Breast epithelium (tissue), 4 donors: ENCODE measurements around the gene HES7. TPM values are rescaled to one million over a fixed set of nuclear protein-coding genes. Genes with fewer than 3 reads are reported as not detected.

Experiments used
- DNase-seq, 2 donors: peaks; one replicate each; pipeline ENCODE4 v3.0.0-alpha.2; 2019; ENCODE audit warnings: low spot score in 2 of 2
- H3K27ac ChIP-seq, 2 donors: fragments of 200-600 bp; sonication (generic) in 1 of 2; one replicate each; pipeline ENCODE4 v1.5.1; 2016 to 2019; ENCODE audit warnings: mild to moderate bottlenecking in 1 of 2
- H3K27me3 ChIP-seq, 2 donors: fragments of 200-600 bp; sonication (generic) in 1 of 2; one replicate each; pipeline versions ENCODE4 v1.5.1 to v1.6.0; 2017 to 2019; ENCODE audit warnings: control low read depth in 1 of 2, mild to moderate bottlenecking in 1 of 2
- H3K36me3 ChIP-seq: fragments of 200-600 bp; one replicate; pipeline ENCODE4 v1.5.1; 2019
- H3K4me1 ChIP-seq, 2 donors: fragments of 200-600 bp; sonication (generic); one replicate each; pipeline ENCODE4 v1.5.1; 2016 to 2019; ENCODE audit warnings: control low read depth in 1 of 2
- H3K4me3 ChIP-seq, 3 donors: fragments of 200-600 bp; sonication (generic); 1 replicate in 2 of 3; 2 replicates in 1 of 3; pipeline ENCODE4 v1.5.1; 2016 to 2019; ENCODE audit warnings: mild to moderate bottlenecking in 3 of 3, moderate library complexity in 2 of 3
- H3K9me3 ChIP-seq, 2 donors: fragments of 200-600 bp; sonication (generic) in 1 of 2; one replicate each; pipeline ENCODE4 v1.5.1; 2016 to 2019; ENCODE audit warnings: control low read depth in 1 of 2
- CTCF ChIP-seq, 3 donors: fragments of 450-650 bp; IDR thresholded peaks; one replicate each; pipeline ENCODE4 v1.5.1; 2016 to 2017; ENCODE audit warnings: antibody characterized with exemption in 3 of 3, mild to moderate bottlenecking in 3 of 3, moderate library complexity in 3 of 3
- POLR2A ChIP-seq: fragments of 450-650 bp; IDR thresholded peaks from one replicate; pipeline ENCODE4 v1.6.1; 2016; ENCODE audit warnings: antibody characterized with exemption, mild to moderate bottlenecking, moderate library complexity
- POLR2AphosphoS5 ChIP-seq, 3 donors: sonication (generic); formaldehyde crosslinking; IDR thresholded peaks; one replicate each; pipeline ENCODE4 v1.6.1; 2017; ENCODE audit warnings: antibody characterized with exemption in 3 of 3
- intact Hi-C: fragments of 100-400 bp; cut with DNase I; formaldehyde crosslinking; loops from one replicate; pipeline ENCODE4 v1.15.1; 2023; ENCODE audit warnings: low total_unique reads
- total RNA-seq, 3 donors: library from RNA; depleted of rRNA; stranded (reverse); fragments of >200 nt; gene quantifications; one replicate each; pipeline ENCODE4 v1.1.0, GENCODE V29; 2016

The HES7 gene
- total RNA-seq, 3 donors from 2014 or later: not detected

- H3K27me3 ChIP-seq: no peaks in the 10 kb centered on the region
- H3K4me3 ChIP-seq: peak overlapping the region; percentile 86 to 99 (median 90)
- peak overlapping the region; percentile 99 to 100 for H3K27ac ChIP-seq
- intact Hi-C loops: no loop called here
- H3K36me3 ChIP-seq: peaks cover 11% of the 10 kb centered on the region
- no peak for TF ChIP-seq CTCF (IDR thresholded peaks at IDR 0.05)
- no peak for TF ChIP-seq POLR2AphosphoS5 (IDR thresholded peaks at IDR 0.05)
- peaks cover 10 to 13% of the 10 kb centered on the region in 2 donors for H3K4me1 ChIP-seq
- peak in 1 of 2 donors; percentile 53 for DNase-seq
- H3K9me3 ChIP-seq: no peaks in the 10 kb centered on the region
Measured at GRCh38 chr17:8153031-8153451, 29.1 kb upstream of the HES7 start.

DNA sequence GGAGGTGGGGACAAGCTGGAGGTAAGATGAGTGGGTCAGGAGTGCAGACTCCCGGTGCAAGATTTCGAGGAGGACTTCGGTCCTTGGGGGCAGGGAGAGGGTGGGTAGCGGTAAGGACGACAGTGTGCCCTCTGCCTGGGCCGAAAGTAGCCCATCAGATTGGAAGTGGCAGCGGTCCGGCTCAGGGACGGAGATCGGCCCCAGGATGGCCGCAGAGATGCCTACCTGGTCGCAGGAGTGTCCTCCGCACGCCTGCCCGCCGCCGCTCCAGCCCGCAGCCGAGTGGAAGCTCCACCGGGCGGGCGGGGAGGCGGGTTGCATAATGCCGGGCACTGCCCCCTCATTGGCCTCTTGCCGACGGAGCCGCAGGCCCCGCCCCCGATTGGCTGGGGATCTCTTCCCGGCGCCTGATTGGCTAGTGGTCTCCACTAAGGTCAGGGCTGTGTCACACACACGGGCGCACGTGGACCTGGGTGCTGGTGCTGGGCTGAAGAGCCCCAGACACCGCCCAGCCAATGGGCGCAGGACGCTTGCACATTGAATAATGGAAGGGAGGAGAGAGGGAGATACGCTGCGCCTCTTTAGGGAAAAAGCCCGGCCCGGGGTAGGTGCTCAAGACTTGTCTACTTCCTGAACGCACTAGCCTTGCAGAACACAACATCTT, 28.3 kb upstream of the HES7 start, which contains the start of gene PER1:
TSS of gene PER1 (minus strand) at position 293 of the 664 bp plus-strand sequence. CDS start 1,698 bp downstream, outside the sequence.
- DNase-seq: peak; percentile 97
- H3K27me3 ChIP-seq: no peaks in the 10 kb centered on the region
- H3K9me3 ChIP-seq: no peaks in the 10 kb centered on the region
- intact Hi-C loops: no loop called here
- peak within 1 kb of the TSS; percentile 86 to 99 (median 90) for H3K4me3 ChIP-seq
- TF ChIP-seq POLR2A (peak; percentile 83), CTCF (IDR thresholded peaks at IDR 0.05) (no peak), POLR2AphosphoS5 (IDR thresholded peaks at IDR 0.05) (peak; percentile 97)
- peak within 1 kb of the TSS; percentile 99 to 100 for H3K27ac ChIP-seq
- H3K36me3 ChIP-seq: peaks cover 19% of the 10 kb centered on the region
- peaks cover 10 to 13% of the 10 kb centered on the region in 2 donors for H3K4me1 ChIP-seq

DNA sequence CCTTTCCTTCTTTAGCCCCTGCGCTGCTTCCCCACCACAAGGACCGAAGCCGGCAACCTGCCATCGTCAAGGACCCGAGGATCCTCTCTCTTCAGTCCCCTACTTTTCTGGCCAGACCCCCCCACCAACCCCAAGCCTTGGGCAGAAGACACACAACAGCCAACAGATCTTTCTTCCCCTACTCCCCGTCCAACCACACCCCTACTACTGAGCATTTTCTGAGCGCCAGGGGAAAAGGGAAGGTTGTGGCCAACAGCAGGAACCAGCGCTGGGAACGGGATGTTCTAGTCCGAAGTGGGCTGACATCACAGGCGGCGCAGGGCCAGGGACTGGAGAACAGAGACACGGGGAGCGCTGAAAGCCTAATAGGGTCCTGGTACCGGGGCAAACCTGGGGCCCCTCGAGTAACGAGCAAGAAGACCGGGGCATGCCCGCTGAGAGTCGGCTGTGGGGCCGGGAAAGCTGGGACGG, 27.8 kb upstream of the HES7 start:
- DNase-seq: peak; percentile 88
- intact Hi-C loops: no loop called here
- peaks cover 25% of the 10 kb centered on the region for H3K36me3 ChIP-seq

GRCh38 chr17:8151120-8151640, 27.3 kb upstream of the HES7 start:
- Histone ChIP-seq H3K27ac (peak overlapping the region; percentile 99 to 100), H3K9me3 (no peaks in the 10 kb centered on the region), H3K4me1 (peaks cover 10 to 13% of the 10 kb centered on the region in 2 donors), H3K27me3 (no peaks in the 10 kb centered on the region), H3K4me3 (peak overlapping the region; percentile 86 to 99 (median 90)), H3K36me3 (peaks cover 30% of the 10 kb centered on the region)
- DNase-seq: peak in 1 of 2 donors; percentile 81
- intact Hi-C loops: no loop called here
- TF ChIP-seq POLR2AphosphoS5 (IDR thresholded peaks at IDR 0.05) (peak; percentile 60 to 87 (median 66)), CTCF (IDR thresholded peaks at IDR 0.05) (peak in 1 of 3 donors; percentile 26), POLR2A (no peak)

More for the DNA sequence above, 27.8 kb upstream of the HES7 start:
- peaks cover 10 to 13% of the 10 kb centered on the region in 2 donors for H3K4me1 ChIP-seq
- H3K9me3 ChIP-seq: no peaks in the 10 kb centered on the region
- peak overlapping the region; percentile 86 to 99 (median 90) for H3K4me3 ChIP-seq
- peak overlapping the region; percentile 99 to 100 for H3K27ac ChIP-seq
- H3K27me3 ChIP-seq: no peaks in the 10 kb centered on the region
- TF ChIP-seq CTCF (IDR thresholded peaks at IDR 0.05) (no peak), POLR2A (peak; percentile 7), POLR2AphosphoS5 (IDR thresholded peaks at IDR 0.05) (peak in 2 of 3 donors; percentile 69 to 87)
